GM19239 (cell line): ENCODE measurements around the gene PSMD5.
A peak's percentile ranks its signal among the peaks of the same experiment; 100 is the strongest.

Source experiments
- DNase-seq: peaks from one replicate; pipeline ENCODE4 v3.0.0; 2011; ENCODE audit warnings: low spot score; ENCODE audit not compliant: insufficient read length
- FAIRE-seq: peaks from 2 replicates; lab custom pipeline; 2011; peaks lifted over from hg19 to GRCh38; lab: Jason Lieb, UNC

The PSMD5 gene

GRCh38 chr9:120875954-120876841, 33.5 kb upstream of the PSMD5 start:
- FAIRE-seq: no peak

GRCh38 chr9:120875643-120875953, 32.9 kb upstream of the PSMD5 start:
- FAIRE-seq (no peak), DNase-seq (no peak)

More at GRCh38 chr9:120875954-120876841, 33.5 kb upstream of the PSMD5 start:
- DNase-seq: peak; percentile 85

- no peak for DNase-seq
- no peak for FAIRE-seq
Measured at GRCh38 chr9:120875195-120875565, 32.5 kb upstream of the PSMD5 start.

- DNase-seq (no peak), FAIRE-seq (no peak)
Measured at GRCh38 chr9:120874226-120875194, 31.8 kb upstream of the PSMD5 start.

- FAIRE-seq (no peak), DNase-seq (no peak)
Measured at GRCh38 chr9:120873512-120873911, 30.8 kb upstream of the PSMD5 start.

GRCh38 chr9:120872791-120873502, 30.2 kb upstream of the PSMD5 start:
- FAIRE-seq: no peak
- DNase-seq: no peak

- DNase-seq (no peak), FAIRE-seq (no peak)
Measured at GRCh38 chr9:120870206-120870605, 27.5 kb upstream of the PSMD5 start.

- no peak for DNase-seq
- no peak for FAIRE-seq
Measured at GRCh38 chr9:120869726-120870125, 27.0 kb upstream of the PSMD5 start.

- no peak for DNase-seq
- FAIRE-seq: no peak
Measured at GRCh38 chr9:120869360-120869687, 26.6 kb upstream of the PSMD5 start.

GRCh38 chr9:120868676-120869359, 26.1 kb upstream of the PSMD5 start:
- FAIRE-seq: peak; percentile 77

GRCh38 chr9:120868339-120868675, 25.6 kb upstream of the PSMD5 start:
- FAIRE-seq: no peak
- DNase-seq: no peak

More at GRCh38 chr9:120868676-120869359, 26.1 kb upstream of the PSMD5 start:
- DNase-seq: peak; percentile 88

GRCh38 chr9:120867676-120868338, 25.1 kb upstream of the PSMD5 start:
- no peak for FAIRE-seq
- no peak for DNase-seq

GRCh38 chr9:120866651-120867050, 23.9 kb upstream of the PSMD5 start:
- FAIRE-seq: no peak
- DNase-seq: no peak

- FAIRE-seq (no peak), DNase-seq (no peak)
Measured at GRCh38 chr9:120865809-120866208, 23.1 kb upstream of the PSMD5 start.

- DNase-seq (no peak), FAIRE-seq (no peak)
Measured at GRCh38 chr9:120865176-120865575, 22.5 kb upstream of the PSMD5 start.

GRCh38 chr9:120864719-120865118, 22.0 kb upstream of the PSMD5 start:
- DNase-seq (no peak), FAIRE-seq (no peak)

GRCh38 chr9:120863833-120864232, 21.1 kb upstream of the PSMD5 start:
- DNase-seq (no peak), FAIRE-seq (no peak)

GRCh38 chr9:120862452-120862851, 19.7 kb upstream of the PSMD5 start:
- FAIRE-seq (no peak), DNase-seq (no peak)

GRCh38 chr9:120861935-120862334, 19.2 kb upstream of the PSMD5 start:
- FAIRE-seq (no peak), DNase-seq (no peak)

GRCh38 chr9:120860083-120860482, 17.4 kb upstream of the PSMD5 start:
- DNase-seq: no peak
- no peak for FAIRE-seq
